ENCODE results near the gene PTOV1.

DNA sequence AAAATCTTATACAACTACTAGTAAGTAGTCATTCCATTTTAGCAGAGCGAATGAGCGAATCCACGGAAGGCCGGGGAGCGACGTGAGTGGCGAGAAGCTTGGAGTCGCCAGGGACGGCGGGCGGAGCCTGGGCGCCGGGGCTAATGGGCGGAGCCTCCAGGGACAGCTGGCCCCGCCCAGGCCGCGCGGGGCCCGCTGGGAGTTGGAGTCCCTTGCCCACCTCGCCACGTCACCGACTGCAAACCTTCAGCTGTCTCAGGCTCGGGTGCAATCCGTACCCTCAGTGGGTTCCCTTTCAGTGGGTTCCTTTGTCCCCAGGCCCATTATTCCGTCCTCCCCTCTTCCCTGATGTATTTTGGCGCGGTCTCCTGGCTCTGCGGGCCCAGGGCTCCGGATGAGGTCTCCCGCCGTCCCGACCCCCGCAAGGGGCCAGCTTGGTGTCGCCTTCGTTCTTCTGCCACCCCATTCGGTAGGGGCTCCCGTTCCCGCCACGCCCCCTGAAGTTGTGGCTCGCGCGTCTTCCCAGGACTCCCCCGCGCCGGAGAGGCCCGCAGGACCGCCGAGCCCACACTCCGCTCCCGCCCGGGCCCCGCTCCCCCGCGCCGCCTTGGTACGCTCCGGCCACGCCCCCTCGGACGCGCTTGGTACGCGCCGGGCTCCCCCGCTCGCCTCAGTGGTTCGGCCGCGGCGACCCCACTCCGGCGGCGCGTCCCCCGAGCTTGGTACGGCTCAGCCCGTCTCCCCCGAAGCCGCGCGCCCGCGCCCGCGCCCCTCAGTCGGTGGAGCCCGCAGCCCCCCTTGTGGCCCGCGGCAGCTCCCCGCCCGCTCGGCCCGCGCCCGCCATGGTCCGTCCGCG, at the start of gene PTOV1:
- TF ChIP-seq, protein P1, sequence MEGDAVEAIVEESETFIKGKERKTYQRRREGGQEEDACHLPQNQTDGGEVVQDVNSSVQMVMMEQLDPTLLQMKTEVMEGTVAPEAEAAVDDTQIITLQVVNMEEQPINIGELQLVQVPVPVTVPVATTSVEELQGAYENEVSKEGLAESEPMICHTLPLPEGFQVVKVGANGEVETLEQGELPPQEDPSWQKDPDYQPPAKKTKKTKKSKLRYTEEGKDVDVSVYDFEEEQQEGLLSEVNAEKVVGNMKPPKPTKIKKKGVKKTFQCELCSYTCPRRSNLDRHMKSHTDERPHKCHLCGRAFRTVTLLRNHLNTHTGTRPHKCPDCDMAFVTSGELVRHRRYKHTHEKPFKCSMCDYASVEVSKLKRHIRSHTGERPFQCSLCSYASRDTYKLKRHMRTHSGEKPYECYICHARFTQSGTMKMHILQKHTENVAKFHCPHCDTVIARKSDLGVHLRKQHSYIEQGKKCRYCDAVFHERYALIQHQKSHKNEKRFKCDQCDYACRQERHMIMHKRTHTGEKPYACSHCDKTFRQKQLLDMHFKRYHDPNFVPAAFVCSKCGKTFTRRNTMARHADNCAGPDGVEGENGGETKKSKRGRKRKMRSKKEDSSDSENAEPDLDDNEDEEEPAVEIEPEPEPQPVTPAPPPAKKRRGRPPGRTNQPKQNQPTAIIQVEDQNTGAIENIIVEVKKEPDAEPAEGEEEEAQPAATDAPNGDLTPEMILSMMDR (conservative IDR thresholded peaks at IDR 0.05 in 1 of 2, IDR thresholded peaks at IDR 0.05 in 1 of 2; ENCODE audit: extremely low read depth in 1 of 2, insufficient read depth in 1 of 2, low read depth in 1 of 2, low read length in 2 of 2): no peak
- no peak for TF ChIP-seq EZH2 (IDR thresholded peaks at IDR 0.05; ENCODE audit: borderline replicate concordance, low read length)

All from mammary epithelial cell (primary cell).